GM12874 (cell line): Measurements from ENCODE around the gene LSS.

Source experiments
- CTCF ChIP-seq: IDR thresholded peaks from 2 replicates; pipeline ENCODE4 v1.5.1; 2011; ENCODE audit warnings: low read depth, mild to moderate bottlenecking, control low read depth, low read length, moderate library complexity; ENCODE audit not compliant: insufficient read depth

Gene LSS

DNA sequence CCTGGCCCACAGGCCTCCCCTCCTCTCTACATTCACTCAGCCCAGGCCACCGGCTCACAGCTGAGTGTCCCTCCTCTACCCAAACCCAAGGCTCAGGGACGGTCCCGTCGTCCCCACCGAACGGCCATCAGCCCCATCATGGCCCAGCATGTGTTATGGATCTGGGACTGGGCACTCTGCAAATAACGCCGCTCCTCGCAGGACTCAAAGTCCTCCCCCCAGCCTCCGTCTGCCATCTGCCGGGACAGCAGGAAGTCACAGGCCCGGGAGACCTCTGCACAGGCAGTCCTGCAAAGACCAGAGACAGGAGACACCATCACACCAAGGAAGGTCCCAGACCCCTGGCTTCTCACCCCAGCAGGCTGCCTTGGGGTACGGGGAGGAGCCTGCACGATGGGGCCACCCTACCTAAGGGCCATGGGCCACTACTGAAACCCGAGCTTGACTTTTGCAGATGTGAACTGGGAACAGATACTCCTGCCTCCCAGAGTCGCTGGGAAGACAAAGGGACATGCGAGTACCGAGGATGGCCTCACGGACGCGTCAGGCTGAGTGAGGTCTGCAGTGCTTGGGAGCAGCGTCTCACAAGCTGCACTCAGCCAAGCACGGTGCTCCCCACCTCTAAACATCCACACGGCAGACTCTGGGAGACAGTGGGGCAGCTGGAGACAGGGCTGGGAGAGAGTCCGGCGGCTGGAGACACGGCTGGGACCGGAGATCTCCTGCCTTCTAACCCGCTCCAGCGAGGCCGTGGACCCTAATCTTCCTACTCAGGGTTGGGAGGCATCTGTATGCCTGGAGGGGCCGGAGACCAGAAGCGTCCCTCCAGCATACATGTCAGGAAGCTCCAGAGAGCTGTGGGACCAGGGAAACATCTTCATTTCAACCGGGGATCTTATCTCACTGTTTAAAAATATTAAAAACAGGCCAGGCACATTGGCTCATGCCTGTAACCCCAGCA lies 33.9 kb downstream of the LSS start:
- no peak for TF ChIP-seq CTCF

DNA sequence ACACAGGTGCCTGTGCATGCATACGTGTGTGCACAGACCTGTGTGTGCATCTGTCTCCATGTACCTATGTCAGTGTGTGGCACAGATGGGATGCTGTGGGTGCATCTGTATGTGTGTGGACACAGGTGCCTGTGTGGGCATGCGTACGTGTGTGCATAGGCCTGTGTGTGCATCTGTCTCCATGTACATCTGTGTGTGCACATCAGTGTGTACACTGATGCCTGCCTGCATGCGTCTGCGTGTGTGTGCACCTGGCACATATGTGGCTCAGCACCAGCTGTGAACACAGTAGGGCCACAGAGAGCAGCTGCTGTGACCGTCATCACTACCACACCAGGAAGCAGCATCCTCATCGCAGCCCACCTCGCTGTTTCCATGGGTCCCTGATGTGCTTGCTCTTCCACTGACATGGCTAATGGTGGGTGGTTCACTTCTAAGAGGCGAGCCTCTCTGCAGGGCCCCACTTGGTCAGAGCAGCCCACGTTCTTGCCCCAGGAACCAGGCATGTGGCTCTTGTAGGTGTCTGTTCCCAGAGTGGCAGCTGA lies 34.7 kb downstream of the LSS start:
- no peak for TF ChIP-seq CTCF

DNA sequence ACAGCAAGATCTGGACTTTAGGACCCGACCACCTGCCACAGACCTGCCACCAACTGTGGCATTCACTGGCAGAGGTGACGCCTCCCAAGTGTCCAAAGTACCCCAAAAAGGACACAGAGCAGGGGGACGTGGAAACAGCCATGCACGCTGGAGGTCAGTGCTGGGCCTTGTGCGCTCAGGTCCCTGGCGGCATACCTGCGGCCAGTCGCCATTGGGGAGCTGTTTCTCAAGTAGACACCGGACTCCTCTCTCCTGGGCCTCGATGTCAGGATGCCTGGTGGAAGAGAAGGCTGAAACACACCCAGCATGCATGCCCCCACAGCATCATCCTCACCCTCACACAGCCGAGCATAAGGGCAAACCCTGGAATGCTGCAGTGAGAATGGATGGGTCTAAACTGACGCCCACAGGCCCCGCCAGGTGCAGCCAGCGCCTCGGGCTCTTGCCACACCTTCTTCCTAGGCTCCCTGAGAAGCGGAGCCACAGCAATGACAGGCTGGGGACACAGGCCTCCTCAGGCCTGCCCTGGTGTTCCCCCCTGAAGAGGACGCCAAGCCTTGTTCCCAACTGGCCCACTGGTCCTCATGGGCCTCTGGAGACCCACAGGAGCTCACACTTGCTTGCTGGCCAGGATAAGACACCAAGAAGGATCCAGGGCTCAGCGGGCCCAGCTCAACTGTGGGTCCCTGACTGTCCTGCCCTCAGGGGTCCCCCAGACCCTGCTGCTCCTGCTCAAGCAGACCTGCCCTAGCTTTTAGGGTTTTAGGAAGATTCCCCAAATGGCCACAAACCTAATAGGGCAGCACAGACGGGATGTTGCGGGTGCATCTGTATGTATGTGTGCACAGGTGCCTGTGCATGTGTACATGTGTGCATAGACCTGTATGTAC lies 36.6 kb downstream of the LSS start:
- TF ChIP-seq CTCF, result no peak

- no peak for TF ChIP-seq CTCF
Measured at GRCh38 chr21:46191257-46191685, 37.3 kb downstream of the LSS start.

DNA sequence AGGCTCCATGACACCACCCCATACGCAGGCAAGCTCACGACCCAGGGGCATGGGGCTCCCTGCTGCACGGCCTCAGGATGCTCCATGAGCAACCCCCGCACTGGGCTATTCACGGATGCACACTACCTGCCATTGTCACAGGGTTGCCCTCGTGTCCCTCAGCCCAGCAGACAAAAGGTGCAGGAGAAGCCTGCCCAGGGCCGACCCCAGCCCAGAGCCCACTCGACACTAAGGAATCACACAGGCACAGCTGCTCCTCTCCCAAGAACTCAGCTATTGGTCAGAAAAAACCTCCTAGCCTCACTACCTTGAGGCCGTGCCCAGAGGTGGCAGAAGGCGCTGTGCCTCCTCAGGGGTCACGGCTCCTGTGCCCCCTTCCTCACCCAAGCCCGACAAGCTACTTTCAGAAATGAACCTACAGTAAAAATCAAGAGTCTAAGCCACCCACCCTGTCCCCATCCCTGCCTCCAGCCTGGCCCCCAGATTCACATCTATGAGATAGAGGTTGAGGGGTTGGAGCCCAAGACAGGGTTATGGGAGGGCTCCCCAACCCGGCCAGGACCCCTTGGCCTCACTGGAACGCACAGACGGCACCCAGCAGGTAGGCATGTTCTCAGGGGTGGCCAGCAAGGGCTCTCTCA lies 38.0 kb downstream of the LSS start:
- no peak for TF ChIP-seq CTCF

GRCh38 chr21:46189959-46190490 lies 38.5 kb downstream of the LSS start:
- no peak for TF ChIP-seq CTCF
